HS-27A (cell line): ENCODE measurements around the gene PLA2G4B.
A peak's percentile ranks its signal among the peaks of the same experiment; 100 is the strongest.

Source experiments
- DNase-seq: peaks from one replicate; pipeline ENCODE4 v3.0.0-alpha.2; 2012; ENCODE audit warnings: low read depth, missing footprints

PLA2G4B gene

DNA sequence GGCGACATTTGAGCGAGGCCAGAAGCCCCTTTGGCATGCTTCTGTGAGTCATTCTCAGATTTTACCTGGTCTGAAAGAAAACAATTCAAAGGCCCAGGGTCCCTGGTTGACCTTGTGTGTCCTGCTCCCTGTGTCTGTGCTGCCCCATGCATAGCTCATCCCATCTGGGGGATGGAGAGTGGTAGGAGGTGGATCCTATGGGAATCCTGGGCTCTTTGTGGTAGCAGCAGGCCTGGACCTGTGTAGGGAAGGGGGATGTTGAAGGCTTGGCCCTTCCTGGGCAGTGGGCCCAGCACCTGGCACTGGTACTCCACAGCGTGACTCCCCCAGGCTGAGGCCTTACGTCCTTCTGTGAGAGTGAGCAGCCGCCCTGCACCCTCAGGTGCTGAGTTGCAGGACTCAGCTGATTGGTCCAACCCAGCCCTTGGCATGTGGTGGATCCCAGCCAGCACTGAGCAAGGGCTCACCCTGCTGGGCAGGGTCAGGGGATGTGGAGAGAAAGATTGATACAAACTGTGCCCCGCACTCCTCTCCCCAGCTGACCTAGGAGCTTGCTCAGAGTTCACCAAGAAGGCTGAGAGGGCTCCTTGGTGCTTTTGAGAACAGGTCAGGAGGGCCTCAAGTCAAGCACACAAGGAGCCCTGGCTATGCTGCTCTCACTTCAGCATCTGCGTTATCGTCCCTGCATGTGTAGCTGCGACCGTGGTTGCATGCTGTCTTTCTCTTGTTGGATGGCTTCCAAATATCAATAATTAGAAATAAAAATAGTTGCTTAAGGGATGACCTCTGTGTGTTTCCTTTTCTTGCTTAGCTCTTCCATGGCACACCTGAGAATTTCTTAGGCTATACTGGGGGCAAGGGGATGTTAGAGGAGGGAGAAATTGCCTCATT lies 32.1 kb upstream of the PLA2G4B start:
- no peak for DNase-seq

DNA sequence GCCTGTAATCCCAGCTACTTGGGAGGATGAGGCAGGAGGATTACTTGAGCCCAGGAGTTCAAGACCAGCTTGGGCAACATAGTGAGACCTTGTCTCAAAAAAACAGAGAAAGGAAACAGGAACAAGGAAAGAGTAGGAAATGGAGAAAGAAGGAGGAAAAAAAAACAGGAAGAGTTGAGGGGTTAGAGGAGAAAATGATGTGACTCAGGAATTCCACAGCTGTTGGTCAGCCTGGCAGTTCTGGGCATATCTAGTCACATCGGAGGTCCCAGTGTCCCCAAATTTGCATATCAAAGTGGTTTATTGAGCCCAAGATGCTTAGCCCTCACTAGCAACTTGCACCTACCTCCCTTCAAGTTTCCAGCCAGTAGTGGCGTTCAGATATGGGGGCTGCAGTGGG lies 29.5 kb upstream of the PLA2G4B start:
- DNase-seq: no peak

DNA sequence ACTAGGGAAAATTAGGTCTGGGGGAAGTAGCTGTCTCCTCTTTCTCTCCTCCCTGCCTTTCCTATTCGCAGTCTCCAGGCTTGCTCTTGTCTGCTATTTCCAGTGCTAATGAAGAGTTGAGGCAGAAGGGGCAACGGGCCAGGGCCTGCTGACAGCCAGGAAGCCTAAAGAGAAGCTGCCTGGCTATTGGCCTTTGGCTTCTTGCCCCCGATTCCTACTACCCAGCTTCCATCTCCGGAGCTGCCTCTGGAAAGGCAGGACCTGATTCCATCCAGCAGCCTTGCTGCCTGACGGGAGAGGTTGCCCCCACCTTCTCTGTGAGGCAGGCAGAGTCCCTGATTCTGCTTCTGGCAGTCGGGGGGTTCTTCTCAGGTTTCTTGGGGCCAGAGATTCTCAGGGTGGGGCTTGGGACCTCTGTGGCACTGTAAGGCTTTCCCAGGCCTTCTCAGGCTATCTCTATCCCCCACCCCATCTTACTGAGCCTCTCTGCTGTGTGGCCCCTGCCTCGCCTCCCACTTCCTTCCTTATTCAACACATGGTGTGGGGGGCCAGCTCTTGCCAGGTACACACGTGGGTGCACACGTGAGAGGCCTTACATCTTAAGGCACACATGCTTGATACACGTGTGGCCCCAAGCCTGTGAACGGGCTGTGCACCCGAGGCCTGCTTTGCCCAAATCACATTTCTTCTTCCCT lies 29.0 kb upstream of the PLA2G4B start:
- DNase-seq: no peak

DNA sequence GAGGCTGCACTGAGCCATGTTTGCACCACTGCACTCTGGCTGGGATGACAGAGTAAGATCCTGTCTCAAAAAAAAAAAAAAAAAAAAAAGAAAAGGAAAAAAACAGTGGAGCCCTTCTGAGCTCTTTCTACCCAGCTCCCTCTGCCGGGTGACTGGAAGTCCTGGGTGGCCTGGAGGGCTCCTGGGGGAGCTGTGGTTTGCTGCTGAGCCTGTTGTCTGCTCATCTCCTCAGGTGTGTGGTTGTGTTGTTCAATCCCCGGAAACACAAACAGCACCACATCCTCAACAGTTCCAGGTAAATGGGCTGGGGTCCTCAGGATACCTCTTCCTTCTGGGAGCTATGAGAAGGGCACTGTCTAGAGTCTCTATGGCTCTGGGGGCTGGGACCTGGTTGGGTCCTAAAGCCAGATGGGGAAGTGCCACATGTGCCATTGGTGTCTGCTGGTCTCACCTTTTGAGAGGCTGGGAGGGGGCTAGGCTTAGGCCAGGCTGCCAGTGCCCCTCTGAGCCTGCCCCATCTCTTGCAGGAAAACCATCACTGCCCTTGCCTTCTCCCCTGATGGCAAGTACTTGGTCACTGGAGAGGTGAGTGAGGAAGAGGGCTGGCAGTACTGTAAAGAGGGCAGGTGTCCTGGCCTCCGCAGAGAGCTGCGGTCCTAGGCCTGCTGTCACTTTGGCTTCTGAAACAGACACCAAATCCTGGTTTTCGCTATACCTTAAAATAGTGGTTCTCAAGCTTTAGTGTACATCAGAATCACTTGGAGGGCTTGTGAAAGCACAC lies 27.8 kb upstream of the PLA2G4B start:
- no peak for DNase-seq

DNA sequence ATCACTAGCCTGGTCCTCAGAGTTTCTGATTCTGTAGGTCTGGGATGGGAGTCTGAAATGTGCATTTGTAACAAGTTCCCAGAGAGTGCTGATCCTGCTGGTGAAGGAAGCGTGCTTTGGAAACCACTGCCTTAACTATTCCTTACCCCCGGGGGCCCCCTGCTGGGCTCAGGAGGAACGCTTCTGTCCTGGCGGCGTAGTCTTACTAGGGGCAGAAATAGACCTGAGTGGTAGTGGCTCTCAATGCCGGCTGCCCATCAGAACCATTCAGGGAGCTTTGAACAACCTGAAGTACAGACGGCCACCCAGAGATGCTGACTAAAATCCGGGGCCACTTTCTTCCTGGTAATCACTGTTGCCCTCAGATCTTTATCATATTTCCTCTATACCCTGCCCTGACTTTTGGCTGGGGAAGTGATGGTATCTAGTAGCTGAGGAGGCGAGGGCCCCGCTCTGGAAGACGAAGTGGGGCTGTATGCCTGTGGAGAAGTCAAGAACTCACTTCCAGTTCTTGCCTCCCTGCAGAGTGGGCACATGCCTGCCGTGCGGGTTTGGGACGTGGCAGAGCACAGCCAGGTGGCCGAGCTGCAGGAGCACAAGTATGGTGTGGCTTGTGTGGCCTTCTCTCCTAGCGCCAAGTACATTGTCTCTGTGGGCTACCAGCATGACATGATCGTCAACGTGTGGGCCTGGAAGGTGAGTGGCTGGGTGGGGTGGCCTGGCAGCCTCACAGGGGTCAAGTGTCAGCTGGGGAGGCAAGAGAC lies 27.0 kb upstream of the PLA2G4B start:
- peak; percentile 53 for DNase-seq

DNA sequence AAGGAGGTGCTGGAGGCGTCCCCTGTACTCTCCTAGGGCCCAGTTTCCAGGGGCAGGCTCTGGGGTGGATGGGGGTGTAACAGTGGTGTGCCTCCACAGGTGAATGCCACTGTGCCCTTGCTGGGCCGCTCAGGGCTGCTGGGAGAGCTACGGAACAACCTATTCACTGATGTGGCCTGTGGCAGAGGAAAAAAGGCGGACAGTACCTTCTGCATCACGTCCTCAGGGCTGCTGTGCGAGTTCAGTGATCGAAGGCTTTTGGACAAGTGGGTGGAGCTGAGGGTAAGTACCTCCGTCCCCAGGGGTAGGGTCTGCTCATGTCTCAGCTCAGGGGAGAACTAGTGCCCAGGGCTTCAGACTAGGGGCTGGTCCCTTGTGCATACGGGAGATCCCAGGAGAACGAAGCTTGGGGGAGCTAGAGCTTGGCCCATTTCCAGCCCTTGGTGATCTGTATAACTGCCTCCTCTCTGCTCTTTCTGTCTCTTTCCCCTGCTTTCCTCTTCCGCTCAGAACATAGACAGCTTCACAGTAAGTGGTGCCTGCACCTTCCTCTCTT lies 25.7 kb upstream of the PLA2G4B start:
- DNase-seq: no peak

DNA sequence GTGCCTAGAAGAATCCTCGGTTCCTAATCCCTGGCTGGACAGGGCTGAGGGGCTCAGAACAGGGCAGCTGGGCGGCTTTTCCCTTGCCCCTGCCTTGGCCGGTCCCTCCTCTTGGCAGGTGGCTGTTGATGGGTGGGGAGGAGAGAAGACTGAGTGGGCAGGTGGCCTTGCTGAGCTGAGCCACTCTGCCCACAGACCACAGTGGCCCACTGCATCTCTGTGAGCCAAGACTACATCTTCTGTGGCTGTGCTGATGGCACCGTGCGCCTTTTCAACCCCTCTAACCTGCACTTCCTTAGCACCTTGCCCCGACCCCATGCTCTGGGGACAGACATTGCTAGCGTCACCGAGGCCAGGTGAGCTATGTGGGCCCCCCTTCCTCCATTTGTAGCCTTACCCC lies 25.2 kb upstream of the PLA2G4B start:
- no peak for DNase-seq

DNA sequence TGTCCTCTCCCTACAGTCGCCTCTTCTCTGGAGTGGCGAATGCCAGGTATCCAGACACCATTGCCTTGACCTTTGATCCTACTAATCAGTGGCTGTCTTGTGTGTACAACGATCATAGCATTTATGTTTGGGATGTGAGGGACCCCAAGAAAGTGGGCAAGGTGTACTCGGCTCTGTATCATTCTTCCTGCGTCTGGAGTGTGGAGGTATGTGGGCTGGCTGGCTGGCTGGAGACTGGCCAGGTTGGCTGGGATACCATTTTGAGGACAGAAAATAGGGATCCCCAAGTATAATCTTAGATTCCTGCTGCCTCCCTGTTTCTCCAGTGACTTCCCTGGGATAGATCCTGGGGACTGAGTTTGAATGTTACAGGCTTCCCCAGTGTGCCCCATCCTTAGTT lies 24.1 kb upstream of the PLA2G4B start:
- no peak for DNase-seq

DNA sequence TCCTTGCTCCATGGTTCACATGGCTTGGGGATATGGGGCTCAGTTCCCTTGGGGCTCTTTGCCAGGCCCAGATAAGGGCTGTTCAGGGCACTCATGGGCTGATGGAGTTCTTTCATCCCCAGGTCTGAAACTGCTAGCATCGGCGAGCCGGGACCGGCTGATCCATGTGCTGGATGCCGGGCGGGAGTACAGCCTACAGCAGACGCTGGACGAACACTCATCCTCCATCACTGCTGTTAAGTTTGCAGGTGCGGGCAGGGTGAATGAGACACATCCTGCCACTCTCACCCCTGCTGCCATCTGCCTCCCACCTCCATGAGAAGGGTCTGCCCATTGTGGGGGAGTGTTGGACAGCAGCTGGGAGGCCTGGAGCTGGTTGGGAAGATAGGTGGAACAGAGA lies 21.9 kb upstream of the PLA2G4B start:
- DNase-seq: no peak

DNA sequence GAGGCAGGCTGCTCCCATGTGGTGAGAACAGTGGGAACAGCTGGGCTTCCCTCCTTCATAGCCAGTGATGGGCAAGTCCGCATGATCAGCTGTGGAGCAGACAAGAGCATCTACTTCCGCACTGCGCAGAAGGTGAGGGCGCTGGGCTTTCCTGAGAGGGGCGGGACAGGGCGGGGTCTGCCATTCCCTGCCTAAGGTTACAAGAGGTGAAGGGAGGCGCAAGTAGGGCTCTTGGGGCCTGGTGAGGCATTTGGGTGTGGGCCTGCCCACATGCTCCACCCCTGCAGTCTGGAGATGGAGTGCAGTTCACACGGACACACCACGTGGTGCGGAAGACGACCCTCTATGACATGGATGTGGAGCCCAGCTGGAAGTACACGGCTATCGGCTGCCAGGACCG lies 21.3 kb upstream of the PLA2G4B start:
- DNase-seq: no peak

DNA sequence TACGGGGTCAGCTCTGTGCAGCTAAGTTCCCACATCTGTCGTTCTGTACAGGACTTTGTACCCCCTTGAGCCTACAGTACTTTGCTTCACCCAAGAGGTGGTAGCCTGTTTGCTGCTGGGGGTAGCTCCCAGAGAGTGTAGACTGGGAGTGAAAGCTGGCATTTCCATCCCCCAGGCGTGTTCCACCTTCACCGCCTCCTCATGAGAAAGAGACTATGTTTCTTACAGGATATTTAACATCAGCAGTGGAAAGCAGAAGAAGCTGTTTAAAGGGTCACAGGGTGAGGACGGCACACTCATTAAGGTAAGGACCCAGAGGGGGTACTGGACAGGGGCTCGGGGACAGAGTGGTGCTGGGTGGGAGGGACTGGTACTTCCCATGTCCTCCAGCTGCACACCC lies 20.9 kb upstream of the PLA2G4B start:
- no peak for DNase-seq

DNA sequence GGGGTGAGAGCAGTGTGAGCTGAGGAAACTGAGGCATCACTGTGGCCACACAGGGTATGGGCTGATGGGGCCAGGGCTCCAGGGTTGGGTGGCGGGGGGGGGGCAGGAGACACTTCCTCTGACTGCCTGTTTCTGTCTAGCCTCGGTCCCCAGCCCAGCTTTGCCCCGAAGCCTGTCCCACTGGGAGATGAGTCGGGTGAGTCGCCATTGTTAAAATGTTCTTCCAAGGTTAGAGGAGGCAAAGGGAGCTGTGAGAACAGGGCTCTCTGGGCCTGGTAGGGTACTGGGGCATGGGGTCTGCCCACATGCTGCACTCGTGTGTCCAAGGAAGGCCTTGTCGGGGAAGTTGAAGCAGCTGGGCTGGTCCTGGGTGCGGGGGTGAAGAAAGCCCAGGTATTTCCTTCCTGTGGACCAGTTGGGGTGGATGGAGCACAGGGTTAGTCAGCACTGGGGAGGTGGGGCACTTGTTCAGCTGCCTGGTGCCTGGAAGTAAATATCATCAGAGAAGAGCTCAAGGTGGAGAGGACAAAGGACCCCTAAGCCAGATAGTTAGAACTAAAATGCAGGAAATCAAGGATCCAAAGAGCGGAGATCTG lies 19.1 kb upstream of the PLA2G4B start:
- DNase-seq: no peak

DNA sequence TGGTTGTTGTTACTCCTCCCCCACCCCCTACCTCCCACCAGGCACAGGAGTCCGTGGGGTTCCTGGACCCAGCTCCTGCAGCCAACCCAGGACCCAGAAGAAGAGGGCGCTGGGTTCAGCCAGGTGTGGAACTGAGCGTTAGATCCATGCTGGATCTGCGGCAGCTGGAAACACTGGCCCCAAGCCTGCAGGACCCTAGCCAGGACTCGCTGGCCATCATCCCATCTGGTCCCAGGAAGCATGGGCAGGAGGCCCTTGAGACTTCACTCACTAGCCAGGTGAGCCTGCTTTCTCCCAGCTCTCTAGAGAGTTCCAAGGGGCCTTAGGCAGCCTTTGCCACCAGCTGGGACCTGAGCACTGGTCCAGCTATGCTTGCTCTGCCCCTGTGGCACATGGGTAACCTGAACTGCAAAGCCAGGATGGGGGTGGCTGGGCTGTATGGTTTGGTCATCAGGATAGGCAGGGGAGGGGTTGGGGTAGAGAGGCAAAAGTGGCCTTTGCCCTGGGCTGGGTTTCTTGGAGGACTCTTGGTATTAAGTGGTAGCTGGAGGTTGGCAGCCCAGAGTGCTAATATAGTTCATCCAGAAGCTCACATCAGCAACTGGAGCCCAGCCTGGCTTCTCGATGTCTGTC lies 17.7 kb upstream of the PLA2G4B start:
- no peak for DNase-seq

DNA sequence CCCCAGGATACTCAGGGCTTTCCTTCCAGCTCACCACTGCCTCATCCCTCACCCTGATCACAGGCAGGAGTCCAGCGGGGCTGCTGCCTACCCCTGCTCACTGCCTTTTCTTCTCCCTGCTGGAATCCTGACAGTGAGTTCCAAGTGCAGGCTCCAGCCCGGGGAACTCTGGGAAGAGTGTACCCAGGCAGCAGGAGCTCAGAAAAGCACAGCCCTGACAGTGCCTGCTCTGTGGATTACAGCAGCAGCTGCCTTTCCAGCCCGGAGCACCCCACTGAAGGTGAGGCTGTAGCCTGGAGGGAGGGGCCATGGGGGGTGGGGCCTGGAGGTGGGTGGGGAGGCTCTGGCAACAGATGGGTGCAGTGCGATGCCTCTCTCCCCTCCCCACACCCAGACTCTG lies 16.8 kb upstream of the PLA2G4B start:
- no peak for DNase-seq

DNA sequence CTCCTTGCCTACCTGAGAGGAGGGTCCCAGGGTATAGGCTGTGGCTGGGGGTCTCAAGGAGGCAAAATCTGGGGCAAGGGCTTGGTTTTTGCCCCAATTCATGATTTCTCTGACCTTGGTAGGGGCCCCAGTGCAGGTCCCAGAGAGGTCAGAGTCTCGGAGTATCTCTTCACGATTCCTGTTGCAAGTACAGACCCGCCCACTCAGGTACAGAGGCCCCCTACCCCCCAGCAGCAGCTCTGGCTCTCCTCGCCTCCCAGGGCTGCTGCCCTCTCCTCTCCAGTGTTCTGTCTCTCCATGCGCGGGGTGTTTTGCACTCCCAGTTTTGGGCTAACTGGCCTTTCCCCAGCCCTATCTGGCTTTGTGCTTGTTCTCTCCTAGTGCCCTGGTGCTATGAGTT lies 16.2 kb upstream of the PLA2G4B start:
- DNase-seq: no peak

DNA sequence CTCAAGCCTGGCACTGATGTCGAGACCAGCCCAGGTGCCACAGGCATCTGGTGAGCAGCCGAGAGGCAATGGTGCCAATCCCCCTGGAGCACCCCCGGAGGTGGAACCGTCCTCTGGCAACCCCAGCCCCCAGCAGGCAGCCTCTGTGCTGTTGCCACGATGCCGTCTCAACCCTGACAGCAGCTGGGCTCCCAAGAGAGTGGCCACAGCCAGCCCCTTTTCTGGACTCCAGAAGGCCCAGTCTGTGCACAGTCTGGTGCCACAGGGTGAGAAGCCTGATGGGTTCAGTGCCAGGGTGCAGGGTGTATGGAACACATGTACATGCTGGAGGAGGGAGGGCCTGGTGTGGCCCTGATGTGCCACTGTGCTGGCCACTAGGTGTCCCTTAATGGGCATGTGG lies 15.7 kb upstream of the PLA2G4B start:
- no peak for DNase-seq

DNA sequence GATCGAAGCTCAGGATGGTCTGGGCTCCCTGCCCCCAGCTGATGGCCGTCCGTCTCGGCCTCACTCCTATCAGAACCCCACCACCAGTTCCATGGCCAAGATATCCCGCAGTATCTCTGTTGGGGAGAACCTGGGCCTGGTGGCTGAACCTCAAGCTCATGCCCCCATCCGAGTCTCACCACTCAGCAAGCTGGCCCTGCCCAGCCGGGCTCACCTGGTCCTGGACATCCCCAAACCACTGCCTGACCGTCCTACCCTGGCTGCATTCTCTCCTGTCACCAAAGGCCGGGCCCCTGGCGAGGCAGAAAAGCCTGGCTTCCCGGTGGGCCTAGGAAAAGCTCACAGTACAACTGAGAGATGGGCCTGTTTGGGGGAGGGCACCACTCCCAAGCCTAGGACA lies 15.1 kb upstream of the PLA2G4B start:
- DNase-seq: no peak

DNA sequence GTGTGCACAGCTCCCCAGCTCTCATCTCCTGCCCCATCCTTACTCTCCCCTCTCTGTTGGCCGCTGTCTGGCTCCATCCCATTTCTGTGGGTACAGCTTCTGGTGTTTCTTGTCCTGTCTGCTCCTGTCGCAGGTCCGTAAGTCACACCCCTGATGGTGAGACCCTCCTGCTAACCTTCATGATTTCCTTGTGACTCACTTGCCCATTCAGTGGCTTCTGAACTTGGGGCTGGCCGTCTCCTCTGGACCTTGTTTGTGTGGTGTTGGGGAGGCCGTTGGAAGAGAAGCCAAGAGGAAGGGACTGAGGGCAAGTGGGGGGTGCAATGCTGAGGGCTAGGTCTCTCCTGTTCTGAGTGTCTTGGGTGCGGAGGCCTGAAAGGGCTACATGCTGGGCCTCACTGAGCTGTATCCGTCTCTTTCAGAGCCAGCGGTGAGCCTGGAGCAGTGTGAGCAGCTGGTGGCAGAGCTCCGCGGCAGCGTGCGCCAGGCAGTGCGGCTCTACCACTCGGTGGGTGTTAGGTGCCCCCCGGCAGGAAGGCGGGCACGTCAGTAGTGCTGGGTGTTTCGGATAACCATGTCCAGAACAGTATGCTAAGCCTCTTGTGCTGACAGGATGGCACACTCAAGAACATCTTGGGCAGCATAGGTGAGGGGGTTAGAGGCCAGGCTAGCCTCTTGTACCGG lies 14.4 kb upstream of the PLA2G4B start:
- no peak for DNase-seq

DNA sequence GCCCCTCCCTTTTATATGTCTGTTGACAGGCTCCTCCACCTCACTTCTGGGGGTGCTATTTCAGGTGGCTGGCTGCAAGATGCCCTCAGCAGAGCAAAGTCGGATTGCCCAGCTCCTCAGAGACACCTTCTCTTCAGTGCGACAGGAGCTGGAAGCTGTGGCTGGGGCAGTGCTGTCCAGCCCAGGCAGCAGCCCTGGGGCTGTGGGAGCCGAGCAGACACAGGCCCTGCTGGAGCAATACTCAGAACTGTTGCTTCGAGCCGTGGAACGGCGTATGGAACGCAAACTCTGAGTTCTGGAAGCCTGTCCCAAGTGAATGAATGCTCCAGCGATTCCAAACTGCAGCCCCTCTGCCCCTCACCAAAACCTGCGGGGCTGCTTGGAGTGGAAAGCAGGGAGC lies 13.5 kb upstream of the PLA2G4B start:
- DNase-seq: no peak
